Stimulated activated naive CD8-positive, alpha-beta T cell treated with anti-CD3 and anti-CD28 coated beads, Interleukin-15, amount 100 ng/mL, for 72 hours (primary cell): ENCODE data around the gene AXIN1.
A peak's percentile ranks its signal among the peaks of the same experiment; 100 is the strongest.
"Not testable (repeated sequence)": the region's sequence is repeated elsewhere in the genome, so short reads cannot be mapped to it uniquely, and the experiment has no call there.

Experiments
- ATAC-seq: fragments of 150-1000 bp; cut with Tn5 transposase; 2 replicates; pipeline ENCODE4 v1.10.0; 2021; ENCODE audit warnings: mild to moderate bottlenecking, moderate library complexity
- DNase-seq, 2 donors: peaks; one replicate each; pipeline ENCODE4 v3.0.0; 2021 to 2022
- H3K27ac Mint-ChIP-seq, 2 donors: one replicate each; pipeline ENCODE4 v1.8.0; 2022; ENCODE audit warnings: mild to moderate bottlenecking in 2 of 2, mixed read lengths in 2 of 2, moderate library complexity in 2 of 2
- H3K27me3 Mint-ChIP-seq: one replicate; pipeline ENCODE4 v1.8.0; 2022; ENCODE audit warnings: mixed read lengths
- H3K4me1 Mint-ChIP-seq: one replicate; pipeline ENCODE4 v1.8.0; 2022; ENCODE audit warnings: mild to moderate bottlenecking, mixed read lengths
- H3K4me3 Mint-ChIP-seq, 2 donors: one replicate each; pipeline ENCODE4 v1.8.0; 2022; ENCODE audit warnings: mild to moderate bottlenecking in 2 of 2, mixed read lengths in 2 of 2, moderate library complexity in 1 of 2
- H3K9me3 Mint-ChIP-seq, 2 donors: one replicate each; pipeline ENCODE4 v1.8.0; 2022; ENCODE audit warnings: mixed read lengths in 2 of 2

The AXIN1 gene

GRCh38 chr16:387761-388666 lies 35.5 kb upstream of the AXIN1 start:
- H3K27me3 Mint-ChIP-seq, H3K27ac Mint-ChIP-seq, DNase-seq, H3K9me3 Mint-ChIP-seq, ATAC-seq, H3K4me3 Mint-ChIP-seq: not testable (repeated sequence)
- H3K4me1 Mint-ChIP-seq, result peaks cover 28% of the 10 kb centered on the region

GRCh38 chr16:386641-387156 lies 34.2 kb upstream of the AXIN1 start:
- H3K4me3 Mint-ChIP-seq, result no peak overlapping the region
- ATAC-seq (no peak), DNase-seq (no peak)
- no peak overlapping the region for H3K27ac Mint-ChIP-seq
- H3K27me3 Mint-ChIP-seq, result no peaks in the 10 kb centered on the region
- peaks cover 22% of the 10 kb centered on the region for H3K4me1 Mint-ChIP-seq
- no peaks in the 10 kb centered on the region for H3K9me3 Mint-ChIP-seq

- Mint-ChIP-seq H3K27ac (peak overlapping the region in 1 of 2 donors; percentile 2), H3K27me3 (no peaks in the 10 kb centered on the region), H3K4me1 (peaks cover 33% of the 10 kb centered on the region), H3K4me3 (peak overlapping the region; percentile 53 to 64), H3K9me3 (no peaks in the 10 kb centered on the region)
- ATAC-seq (peak; percentile 68), DNase-seq (peak in 1 of 2 donors; percentile 59)
Observed at GRCh38 chr16:383326-384051, 31.0 kb upstream of the AXIN1 start.

- peak within 1 kb of the TSS; percentile 79 to 80 for H3K4me3 Mint-ChIP-seq
- ATAC-seq (peak; percentile 71), DNase-seq (peak; percentile 54 to 63)
- H3K4me1 Mint-ChIP-seq, result peaks cover 33% of the 10 kb centered on the region
- no peaks in the 10 kb centered on the region for H3K9me3 Mint-ChIP-seq
- H3K27me3 Mint-ChIP-seq, result no peaks in the 10 kb centered on the region
- H3K27ac Mint-ChIP-seq, result peak within 1 kb of the TSS; percentile 72
Observed at GRCh38 chr16:381789-382717, 29.5 kb upstream of the AXIN1 start, which contains the start of gene PGAP6. Gene PGAP6, minus strand, starts transcription at chr16:381978. Its CDS starts 157 bp downstream, at chr16:381821.

- ATAC-seq, result peak; percentile 49
- peaks cover 33% of the 10 kb centered on the region for H3K4me1 Mint-ChIP-seq
- H3K9me3 Mint-ChIP-seq, result no peaks in the 10 kb centered on the region
- H3K4me3 Mint-ChIP-seq, result peak overlapping the region; percentile 79 to 80
- no peak for DNase-seq
- H3K27ac Mint-ChIP-seq, result peak overlapping the region in 1 of 2 donors; percentile 33
- no peaks in the 10 kb centered on the region for H3K27me3 Mint-ChIP-seq
Observed at GRCh38 chr16:381012-381788, 28.7 kb upstream of the AXIN1 start.

GRCh38 chr16:380762-381011 lies 28.2 kb upstream of the AXIN1 start:
- peak overlapping the region; percentile 79 to 80 for H3K4me3 Mint-ChIP-seq
- H3K9me3 Mint-ChIP-seq, result no peaks in the 10 kb centered on the region
- H3K4me1 Mint-ChIP-seq, result peaks cover 33% of the 10 kb centered on the region
- no peaks in the 10 kb centered on the region for H3K27me3 Mint-ChIP-seq
- peak overlapping the region in 1 of 2 donors; percentile 33 for H3K27ac Mint-ChIP-seq
- ATAC-seq (no peak), DNase-seq (peak in 1 of 2 donors; percentile 16)

GRCh38 chr16:379961-380761 lies 27.6 kb upstream of the AXIN1 start:
- Mint-ChIP-seq H3K4me1 (peaks cover 33% of the 10 kb centered on the region), H3K9me3 (no peaks in the 10 kb centered on the region), H3K4me3 (peak overlapping the region; percentile 61 to 79), H3K27ac (no peak overlapping the region), H3K27me3 (no peaks in the 10 kb centered on the region)
- peak in 1 of 2 donors; percentile 18 for DNase-seq
- no peak for ATAC-seq

GRCh38 chr16:379183-379960 lies 26.8 kb upstream of the AXIN1 start:
- Mint-ChIP-seq H3K4me1 (peaks cover 33% of the 10 kb centered on the region), H3K4me3 (peak overlapping the region in 1 of 2 donors; percentile 79), H3K9me3 (no peaks in the 10 kb centered on the region), H3K27ac (no peak overlapping the region), H3K27me3 (no peaks in the 10 kb centered on the region)
- DNase-seq (no peak), ATAC-seq (no peak)

- peak overlapping the region in 1 of 2 donors; percentile 26 for H3K4me3 Mint-ChIP-seq
- no peaks in the 10 kb centered on the region for H3K27me3 Mint-ChIP-seq
- DNase-seq (no peak), ATAC-seq (no peak)
- H3K9me3 Mint-ChIP-seq, result no peaks in the 10 kb centered on the region
- peaks cover 27% of the 10 kb centered on the region for H3K4me1 Mint-ChIP-seq
- H3K27ac Mint-ChIP-seq, result no peak overlapping the region
Observed at GRCh38 chr16:378821-379182, 26.3 kb upstream of the AXIN1 start.

GRCh38 chr16:378113-378820 lies 25.7 kb upstream of the AXIN1 start:
- Mint-ChIP-seq H3K4me1 (peaks cover 22% of the 10 kb centered on the region), H3K27ac (peak overlapping the region in 1 of 2 donors; percentile 88)
- not testable (repeated sequence) for ATAC-seq, DNase-seq, H3K4me3 Mint-ChIP-seq, H3K27me3 Mint-ChIP-seq, H3K9me3 Mint-ChIP-seq

GRCh38 chr16:377419-377951 lies 25.0 kb upstream of the AXIN1 start:
- no peak for DNase-seq
- ATAC-seq, result no peak
- no peak overlapping the region for H3K27ac Mint-ChIP-seq
- H3K27me3 Mint-ChIP-seq, result no peaks in the 10 kb centered on the region
- H3K4me1 Mint-ChIP-seq, result peaks cover 14% of the 10 kb centered on the region
- no peaks in the 10 kb centered on the region for H3K9me3 Mint-ChIP-seq
- H3K4me3 Mint-ChIP-seq, result no peak overlapping the region

- Mint-ChIP-seq H3K27me3 (no peaks in the 10 kb centered on the region), H3K27ac (no peak overlapping the region), H3K9me3 (no peaks in the 10 kb centered on the region), H3K4me3 (no peak overlapping the region), H3K4me1 (peaks cover 12% of the 10 kb centered on the region)
- DNase-seq (no peak), ATAC-seq (no peak)
Observed at GRCh38 chr16:376817-377418, 24.4 kb upstream of the AXIN1 start.
